ENCODE data around the gene CHST2.

Gene CHST2

DNA sequence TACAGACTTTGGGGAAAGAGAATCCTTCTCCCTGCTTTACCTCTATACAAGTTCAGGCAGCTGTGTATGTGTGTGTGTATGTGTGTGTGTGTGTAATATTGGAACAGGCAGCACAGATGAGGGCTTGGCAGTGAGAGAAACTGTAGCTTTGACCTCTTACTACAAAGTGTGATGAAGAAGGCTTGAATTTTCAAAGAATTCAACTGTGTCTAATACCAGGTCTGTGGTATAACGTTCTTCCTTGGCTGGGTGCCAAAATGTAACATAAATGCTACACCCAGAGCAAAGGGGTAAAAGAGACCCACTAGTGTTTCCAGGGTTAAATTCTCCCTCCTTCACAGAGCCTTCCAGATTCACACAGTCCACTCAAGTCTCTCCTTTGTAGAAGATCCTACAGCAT lies 51.1 kb downstream of the CHST2 start:
- no peak for DNase-seq

GRCh38 chr3:143171141-143171980 lies 51.8 kb downstream of the CHST2 start:
- DNase-seq = no peak

DNA sequence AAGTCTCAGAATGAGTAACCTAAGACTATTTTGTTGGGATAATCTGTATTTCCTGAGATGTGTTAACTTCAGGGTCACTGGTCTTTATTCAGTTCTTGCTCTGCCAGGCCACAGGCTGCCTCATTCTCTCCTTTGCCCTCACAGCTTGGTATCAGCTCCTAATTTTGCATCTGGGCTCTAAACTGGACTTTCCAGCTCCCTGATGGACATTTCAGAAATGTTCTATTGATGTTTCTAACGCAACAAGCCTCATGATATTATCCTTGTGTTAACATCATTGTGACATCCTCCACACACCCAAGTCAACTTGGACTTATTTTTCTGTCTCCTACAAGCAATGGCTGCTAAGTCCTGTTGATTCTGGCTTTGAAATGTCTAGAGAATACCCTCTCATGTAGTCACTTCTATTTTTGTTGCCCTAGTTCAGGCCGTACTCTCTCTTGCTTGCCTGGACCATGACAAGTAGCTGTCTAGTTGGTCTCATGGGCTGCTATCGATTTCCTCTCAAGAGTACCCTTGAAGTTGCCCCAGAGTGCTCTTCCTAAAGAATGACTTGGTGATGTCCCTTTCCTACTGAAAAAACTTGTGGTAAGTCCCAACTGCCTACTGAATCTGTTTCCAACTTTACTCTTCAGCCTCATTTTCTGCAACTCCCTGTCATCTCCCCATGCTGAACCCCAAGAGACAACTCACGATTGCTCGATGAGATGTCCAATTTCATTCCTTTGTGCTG lies 52.7 kb downstream of the CHST2 start:
- DNase-seq = no peak

- no peak for DNase-seq
Observed at GRCh38 chr3:143172795-143173145, 53.2 kb downstream of the CHST2 start.

DNA sequence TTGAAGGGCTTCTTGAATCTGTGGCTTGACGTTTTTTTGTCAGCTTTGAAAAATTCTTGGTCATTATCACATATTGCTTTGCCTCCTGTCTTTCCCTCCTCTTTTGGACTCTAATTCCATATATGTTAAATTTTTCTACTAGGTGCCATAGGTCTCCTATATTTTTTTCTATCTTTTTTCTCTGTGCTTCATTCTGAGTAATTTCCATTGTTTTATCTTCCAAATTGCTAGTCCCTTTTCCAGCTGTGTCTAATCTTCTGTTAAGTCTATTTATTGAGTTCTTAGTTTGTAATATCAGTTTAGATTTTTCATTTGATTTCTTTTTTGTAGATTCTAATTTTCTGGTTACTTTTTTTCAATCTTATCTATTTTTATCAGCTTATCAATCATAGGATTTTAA lies 53.7 kb downstream of the CHST2 start:
- no peak for DNase-seq

Data from NCI-H2081 (cell line).